Measurements from ENCODE around the gene UTY. TPM values are rescaled to one million over a fixed set of nuclear protein-coding genes. Genes with fewer than 3 reads are reported as not detected.

The UTY gene
- polyA plus RNA-seq (ENCODE audit: insufficient read length): 11.5 TPM

DNA sequence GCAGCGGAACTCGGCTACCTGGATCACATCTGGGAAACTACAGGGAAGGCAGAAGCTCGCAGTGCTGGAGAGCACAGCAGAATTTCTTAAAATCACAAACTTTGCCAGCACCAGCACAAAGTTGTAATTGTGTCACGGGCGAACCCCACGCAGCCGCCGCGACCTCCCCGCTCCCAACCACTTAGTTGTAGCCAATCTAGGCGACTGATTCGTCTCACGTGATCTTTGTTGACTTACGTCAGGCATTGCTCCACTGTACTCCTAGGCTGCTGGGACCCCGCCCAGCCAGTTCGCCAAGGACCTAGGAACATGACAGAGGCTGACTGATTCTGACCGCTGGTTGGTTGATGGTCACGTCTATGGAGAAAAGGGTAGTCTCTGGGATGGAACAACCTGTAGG, at the start of gene UTY:
UTY (minus strand) TSS at position 206 of the 400 bp plus-strand sequence. CDS start 368 bp downstream, outside the sequence.
- peak; percentile 90 for DNase-seq

DNA sequence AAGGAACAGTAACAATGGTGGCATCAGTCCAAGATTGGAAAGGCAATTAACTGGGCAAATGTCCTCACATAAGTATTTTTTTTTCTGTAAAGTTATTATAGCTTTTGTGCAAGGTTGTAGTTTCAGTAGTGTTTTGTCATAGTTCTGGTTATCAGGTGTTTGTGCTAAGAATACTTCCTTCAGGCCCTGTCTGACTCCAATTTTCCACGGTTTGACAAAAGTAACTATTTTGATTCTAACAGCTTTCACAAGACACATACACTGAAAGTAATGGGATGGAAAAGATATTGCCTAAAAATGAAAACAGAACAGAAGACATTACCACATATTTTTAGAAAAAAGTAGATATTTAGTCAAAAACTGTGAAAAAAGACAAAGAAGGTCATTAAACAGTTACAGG, 40.6 kb upstream of the UTY start:
- DNase-seq: no peak

DNA sequence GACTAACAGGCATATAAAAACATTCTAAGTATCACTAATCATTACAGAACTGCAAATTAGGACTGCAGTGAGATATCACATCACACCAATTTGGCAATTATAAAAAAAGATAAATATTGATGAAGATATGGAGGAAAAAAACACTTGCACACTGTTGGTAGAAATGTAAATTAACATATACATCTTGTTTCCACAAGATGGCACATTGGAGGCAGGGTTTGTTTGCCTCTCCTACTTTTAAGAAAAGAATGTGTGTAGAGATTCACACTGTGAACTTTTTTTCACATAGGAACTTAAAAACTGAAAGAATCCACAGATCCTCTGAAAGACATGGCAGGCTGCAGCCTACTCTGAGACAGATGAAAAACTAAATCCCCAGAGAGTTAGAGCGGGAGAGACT, 21.4 kb upstream of the UTY start:
- DNase-seq: no peak

DNA sequence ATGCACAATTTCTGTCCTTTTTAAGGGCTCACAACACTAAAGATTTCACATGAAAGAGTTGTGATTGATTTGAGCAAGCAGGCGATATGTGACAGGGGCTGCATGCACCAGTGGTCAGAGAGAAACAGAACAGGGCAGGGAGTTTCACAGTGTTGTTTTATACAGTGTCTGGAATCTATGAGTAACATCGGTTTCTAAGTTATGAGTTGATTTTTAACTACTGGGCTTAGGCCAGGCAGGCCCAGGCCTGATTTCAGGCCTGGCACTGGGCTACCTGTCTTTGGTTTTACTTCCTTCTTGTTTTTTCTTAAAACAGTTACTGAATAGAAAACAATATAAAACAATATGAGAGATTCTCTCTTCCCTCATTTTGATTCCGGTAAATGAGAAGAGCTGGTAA, 13.9 kb upstream of the UTY start:
- no peak for DNase-seq

DNA sequence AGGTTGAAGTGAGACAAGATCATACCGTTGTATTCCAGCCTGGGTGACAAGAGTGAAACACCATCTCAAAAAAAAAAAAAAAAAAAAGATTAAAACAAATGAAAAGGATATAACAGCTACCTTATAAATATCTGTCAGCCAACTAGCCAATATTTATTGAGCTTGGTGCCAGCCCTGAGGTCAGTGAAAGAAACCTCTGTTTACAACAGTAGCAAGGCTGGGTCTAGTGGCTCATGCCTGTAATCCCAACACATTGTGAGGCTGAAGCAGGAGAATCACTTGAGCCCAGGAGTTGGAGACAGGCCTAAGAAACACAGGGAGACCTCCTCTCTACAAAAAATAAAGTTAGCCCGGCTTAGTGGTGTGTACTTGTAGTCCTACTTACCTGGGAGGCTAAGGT, 12.6 kb upstream of the UTY start:
- no peak for DNase-seq

DNA sequence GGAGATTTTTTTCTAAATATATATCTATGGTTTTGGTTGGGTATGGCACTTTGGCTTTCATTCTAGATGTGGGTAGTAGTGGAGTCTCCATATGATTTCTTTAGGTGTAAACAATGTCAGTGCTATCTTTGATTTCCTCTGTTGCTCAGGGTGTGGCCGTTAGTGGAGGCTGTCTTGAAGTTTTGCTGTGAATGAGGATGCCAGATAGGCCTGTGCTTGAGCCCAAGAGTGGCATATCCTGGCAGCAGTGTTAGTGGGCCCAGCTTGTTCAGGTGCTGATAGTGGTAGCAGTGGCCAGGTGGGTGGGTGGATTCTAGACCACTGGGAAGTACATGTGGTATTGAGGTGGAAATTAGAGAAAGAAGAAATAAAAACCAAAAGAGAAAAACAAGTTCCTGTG, 8.9 kb upstream of the UTY start:
- no peak for DNase-seq

DNA sequence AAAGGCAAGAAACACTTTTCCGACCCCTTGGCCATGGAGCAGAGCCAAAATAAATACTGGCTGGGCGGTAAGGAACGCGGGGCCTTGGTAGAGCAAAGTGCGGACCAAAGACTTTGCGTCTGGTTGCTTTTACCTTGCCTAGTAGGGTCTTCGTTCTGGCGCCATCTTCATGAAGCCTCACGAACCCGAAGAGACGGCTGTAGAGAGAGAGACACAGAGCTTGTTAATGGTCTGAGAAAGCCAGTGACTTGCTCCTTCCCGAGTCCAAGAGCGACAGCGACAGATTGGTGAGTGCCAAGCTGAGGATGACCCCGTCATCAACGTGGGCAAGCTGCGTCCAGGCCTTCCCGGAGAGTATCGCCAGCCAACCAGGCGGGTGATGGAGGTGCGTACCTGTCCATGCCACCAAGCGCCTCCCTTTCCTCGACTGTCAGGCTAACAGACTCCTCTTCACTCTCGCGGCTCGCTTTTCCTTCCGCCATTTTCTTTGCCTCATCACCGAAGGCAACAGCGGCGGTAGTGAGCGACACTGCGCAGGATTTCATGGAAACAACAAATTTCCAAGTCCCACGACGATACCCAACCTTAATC, 617 bp downstream of the UTY start:
- DNase-seq: peak; percentile 52

DNA sequence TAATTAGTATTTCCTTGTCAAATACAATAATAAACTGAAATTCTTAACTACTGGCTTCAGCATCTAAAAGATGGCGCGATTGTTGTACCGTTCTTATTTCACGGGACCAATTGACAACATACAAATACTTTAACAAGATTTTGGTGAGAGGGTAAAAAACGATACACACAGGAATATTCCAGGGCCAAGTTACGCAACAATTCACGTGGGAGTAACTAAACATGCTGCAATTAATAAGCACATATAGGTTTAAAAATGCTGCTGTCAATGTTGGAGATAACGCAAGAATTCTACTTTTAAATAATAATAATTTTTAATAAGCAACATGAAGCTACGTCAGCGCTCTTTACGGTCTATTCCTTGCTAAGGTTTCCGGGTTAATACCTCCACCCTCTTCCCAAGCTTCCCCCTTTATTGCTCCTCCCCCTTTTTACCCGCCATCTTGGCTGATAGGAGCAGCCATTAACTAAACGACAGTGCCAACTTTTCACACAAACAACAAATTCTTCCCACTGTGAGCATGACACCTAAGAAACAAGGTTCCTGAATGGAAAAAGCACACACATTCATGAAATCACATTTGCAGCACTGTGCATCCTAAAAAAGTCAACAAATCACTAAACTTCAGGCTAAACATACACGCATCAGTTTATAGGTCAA, 1.6 kb downstream of the UTY start:
- peak; percentile 58 for DNase-seq

DNA sequence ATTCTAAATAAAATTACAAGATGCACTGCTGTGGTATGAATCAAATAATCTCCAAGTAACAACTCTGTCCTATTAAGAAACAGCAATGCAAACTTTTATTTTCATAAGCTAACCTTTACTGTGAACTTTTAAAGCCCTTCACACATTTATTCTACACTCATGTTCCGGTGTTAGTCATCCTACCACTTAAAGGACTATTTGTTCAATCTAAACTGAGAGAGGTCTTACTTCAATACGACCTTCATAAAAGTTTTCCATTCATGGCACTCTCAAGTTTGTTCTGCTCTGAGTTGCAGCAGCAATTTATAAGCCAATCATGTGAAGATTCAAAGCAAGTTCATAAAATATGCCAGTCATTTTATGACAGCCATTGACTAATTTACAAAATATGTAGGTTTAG, 4.8 kb downstream of the UTY start:
- no peak for DNase-seq

DNA sequence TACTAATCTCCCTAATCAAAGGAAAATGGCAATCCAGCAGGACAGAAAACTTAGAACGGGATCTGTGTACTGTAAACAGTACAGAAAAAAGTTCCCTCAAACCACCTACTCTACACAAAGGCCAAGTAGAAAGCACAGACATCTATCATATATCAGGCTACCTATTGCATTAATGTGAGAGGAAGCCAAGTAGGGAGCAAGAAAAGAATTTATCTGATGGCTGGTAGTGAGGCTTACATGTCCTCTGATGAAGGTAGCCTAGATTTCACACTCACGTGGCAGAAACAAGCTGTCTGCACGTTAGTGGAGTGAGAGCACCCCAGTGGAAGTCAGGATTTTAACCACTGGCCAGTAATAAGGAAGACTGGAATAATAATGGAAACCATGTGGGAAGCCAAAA, 28.3 kb downstream of the UTY start:
- DNase-seq: no peak

DNA sequence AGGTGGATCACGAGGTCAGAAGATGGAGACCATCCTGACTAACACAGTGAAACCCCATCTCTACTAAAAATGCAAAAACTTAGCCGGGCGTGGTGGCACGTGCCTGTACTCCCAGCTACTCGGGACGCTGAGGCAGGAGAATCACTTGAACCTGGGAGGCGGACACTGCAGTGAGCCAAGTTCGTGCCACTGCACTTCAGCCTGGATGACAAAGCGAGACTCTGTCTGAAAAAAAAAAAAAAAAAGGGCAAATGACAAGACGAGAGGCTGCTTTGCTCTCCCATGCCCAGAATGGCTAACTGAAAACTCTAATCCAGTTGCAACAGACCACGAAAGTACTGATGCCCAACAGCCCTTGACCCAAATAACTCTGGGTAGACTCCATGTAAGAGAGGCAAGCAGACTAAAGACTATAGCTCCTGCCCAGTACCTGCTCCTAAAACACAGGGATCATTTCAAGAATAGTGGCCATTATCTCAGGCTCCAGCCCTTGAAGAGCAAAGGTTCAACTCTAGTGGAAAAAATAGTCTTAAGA, 29.2 kb downstream of the UTY start:
- no peak for DNase-seq

DNA sequence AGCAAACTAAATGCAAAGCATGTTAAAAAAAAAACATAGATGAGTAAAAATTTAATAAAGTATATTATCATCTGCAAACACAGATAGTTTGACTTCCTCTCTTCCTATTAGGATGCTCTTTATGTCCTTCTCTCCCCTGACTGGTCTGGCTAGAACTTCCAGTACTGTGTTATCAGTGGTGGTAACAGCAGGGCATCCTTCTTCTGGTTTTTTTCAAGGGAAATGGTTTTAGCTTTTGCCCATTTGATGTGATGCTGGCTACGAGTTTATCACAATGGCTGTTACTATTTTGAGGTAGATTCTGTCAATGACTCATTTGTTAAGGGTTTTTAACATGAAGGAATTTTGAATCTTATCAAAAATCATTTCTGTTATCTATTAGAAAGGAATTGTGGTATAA, 34.3 kb downstream of the UTY start:
- DNase-seq: no peak

DNA sequence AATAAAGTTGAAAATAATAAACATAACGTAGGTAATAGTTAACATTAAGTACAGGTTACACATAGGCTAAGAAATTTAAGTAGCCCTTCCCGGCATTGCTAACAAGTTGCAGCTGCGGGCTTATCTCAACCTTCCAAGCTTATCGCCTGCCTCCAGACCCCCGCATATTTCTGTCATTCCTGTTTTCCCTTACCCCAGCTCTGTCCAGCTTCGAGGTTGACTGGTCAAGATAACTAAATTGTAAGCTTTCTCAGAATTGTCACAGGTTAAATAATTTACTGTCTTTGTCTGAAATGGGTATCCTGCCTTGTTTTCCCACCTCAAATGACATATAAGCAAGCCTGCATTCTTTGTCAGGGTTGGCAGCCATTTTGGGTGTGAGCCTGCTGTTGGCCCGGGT, 36.7 kb downstream of the UTY start:
- no peak for DNase-seq

DNA sequence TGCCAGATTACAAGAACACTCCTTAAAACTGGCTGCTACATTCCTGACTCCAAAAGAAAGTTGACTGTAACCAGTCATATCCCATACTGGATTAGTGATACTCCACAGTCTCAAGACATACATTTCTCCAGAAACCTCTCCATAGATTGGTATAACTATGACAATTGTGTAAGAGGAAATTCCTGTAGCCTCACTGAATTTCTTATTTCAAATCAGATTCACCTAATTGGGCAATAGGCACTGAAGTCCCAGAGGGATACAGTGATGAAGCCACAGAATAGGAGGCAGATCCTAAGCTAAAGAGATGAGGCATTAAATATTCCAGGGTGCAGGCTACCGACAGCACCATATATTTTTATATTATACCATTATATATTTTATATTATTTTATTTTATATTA, 39.0 kb downstream of the UTY start:
- DNase-seq: no peak

DNA sequence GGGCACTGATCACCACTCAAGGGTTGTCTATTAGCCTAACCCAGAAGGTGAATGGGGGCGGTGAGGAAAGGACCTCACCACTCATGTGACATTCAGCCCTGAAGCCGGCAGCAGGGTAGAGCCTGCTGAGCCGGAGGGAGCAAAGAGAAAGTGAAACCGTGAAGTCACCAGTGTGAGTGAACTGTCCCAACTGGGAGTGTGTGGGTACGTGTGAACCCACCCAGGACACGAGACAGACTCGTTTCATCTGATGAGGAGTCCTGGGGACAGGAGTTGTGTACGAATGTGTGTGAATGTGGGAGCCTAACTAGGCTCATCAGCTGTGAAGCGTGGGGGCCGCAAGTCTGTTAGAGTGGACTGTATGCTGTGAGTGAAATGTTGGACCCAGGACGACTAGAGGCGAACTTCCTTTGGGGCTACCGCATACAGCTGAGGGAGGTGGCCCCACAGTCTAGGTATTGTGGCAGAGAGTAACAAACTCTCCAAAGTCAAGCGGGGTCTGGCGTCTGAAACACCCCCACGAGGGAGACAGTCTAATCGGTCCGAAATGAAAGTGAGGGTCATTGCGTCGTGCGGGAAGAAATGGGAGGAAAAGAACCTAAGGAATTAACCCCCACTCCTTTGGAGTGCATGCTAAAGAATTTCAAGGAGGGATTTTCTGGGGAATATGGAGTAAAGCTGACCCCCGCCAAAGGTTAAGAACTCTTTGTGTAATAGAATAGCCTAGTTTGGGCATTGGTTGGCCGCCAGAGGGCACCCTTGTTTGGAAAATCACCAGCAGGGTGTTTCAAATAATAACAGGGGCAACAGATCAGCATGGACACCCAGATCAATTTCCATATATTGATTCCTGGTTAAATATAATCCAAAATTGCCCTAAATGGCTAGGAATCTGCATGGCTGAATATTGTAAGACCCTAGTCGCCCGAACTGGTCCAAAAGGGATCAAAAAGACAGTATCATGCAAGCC, 43.6 kb downstream of the UTY start:
- no peak for DNase-seq

DNA sequence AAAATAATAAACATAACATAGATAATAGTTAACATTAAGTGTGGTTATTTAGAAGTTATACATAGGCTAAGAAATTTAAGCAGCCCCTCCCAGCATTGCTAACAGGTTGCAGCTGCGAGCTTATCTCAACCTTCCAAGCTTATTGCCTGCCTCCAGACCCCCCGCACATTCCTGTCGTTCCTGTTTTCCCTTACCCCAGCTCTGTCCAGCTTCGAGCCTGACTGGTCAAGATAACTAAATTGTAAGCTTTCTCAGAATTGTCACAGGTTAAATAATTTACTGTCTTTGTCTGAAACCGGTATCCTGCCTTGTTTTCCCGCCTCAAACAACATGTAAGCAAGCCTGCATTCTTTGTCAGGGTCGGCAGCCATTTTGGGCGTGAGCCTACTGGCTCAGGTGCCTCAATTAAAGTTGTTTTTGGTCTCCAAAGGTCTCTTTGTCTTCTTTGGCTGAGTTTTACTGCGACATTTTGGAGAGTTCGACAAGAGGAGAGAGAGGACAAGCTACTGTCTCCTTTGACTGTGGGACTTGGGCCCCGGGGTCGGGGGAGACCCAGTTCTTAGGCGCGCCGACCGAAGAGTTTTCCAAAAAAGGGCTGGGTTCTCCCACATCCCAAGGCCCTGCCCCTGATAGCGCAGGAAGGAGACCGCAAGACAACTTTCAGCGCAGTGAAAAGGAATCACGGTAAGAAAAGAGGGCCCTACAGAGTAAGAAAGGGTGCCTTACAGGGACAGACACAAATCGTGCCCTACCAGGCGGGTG, 44.4 kb downstream of the UTY start:
- DNase-seq: no peak

DNA sequence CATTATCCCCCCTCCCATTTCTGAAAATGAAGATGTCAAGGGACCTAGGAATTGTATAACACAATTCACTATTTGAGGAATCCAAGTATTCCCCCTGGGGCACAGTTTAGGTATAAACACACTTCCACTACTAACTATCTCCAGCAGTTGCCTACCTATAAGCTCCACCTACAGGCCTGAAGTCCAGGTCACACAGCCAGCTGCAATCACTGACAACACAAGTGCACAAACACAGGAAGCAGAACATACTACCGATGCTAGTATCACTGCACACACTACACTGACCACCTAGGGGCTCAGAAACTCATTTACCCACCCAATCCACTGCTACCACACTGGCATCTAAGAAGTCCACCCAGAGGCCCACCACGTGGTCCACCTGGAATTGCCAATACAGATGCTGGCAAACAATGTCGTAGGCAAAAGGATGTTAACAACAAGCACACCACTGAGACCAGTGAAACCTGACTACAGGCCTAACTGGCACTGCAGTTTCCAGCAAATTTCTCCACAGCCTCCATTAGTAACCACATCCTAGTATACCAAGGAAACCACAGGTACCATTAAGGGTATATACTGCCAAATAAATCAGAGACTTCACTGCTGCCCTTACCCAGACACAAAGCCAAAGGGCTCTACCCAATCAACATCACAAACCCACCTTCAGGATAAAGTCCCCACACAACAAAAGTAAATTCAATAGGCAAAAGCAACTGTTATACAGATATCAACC, 47.4 kb downstream of the UTY start:
- DNase-seq: no peak

DNA sequence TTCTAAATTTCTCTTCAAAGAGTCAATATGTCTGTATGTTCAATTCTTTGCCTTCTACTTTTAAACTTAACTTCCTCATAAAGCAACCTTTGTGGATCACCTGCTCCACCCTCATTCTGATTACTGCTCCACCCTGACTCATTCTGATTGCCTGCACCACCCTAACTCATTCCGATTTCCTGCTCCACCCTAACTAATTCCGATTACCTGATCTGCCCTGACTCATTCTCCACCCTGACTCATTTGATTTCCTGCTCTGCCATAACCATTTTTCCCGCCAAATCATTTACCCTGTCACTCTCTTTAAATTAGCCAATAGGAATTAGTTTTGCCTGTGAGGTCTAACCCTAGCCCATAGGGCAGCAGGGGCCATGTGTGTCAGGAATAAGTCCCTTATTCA, 50.3 kb downstream of the UTY start:
- no peak for DNase-seq

DNA sequence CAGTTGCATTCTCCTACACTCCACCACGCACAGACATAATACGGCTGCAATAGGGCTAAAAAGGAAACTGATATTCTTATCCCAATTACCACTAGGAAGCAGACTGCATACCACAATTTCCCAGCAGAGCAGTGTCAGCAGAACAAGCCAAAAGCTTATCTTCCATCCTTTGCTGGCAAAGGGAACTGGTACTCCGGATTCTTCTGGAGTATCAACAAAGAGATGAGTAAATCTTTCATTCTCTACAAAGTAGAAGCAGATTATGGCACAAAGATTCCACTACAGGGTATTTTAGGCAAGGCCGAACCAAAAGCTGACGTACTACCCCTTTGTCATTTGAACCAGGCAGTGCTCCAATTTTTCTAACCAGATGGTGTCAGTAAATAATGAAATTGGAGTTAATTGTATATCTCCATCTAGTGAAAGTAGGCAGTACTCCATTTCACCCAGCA, 56.5 kb downstream of the UTY start:
- DNase-seq: no peak

DNA sequence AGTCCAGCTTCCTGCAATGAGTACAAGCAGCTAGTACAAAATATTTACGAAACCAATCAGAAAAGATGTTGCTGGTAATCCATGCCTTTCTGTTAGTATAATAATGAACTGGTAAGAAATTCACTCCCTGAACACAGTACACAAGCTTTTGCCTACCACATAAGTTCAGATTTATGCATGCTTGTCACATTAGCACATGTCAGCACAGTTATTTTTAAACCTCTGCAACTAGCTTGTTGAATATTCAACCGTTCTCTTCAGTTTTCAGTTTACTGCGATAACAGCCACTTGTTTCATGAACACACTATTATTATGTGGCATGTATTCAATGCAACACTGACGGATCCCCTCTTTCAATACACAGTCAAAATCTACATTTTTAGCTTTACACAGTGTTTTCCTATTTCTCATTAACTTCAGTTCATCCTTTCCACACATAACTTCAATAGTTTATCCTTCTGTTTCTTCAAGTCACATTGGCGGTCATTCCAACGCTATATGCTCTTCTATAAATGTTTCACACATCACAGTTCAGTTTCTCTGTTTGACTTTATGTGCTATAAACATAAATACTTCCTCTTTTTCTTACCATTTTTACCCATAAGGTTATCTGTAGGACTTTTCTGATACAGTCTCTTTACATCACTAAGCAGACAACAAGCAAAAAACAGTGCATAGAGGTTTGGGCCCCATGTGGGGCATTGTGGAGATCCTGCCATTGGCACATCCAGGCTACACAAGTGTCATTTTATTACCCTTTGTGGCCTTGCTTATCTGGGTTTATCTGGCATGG, 62.8 kb downstream of the UTY start:
- no peak for DNase-seq

DNA sequence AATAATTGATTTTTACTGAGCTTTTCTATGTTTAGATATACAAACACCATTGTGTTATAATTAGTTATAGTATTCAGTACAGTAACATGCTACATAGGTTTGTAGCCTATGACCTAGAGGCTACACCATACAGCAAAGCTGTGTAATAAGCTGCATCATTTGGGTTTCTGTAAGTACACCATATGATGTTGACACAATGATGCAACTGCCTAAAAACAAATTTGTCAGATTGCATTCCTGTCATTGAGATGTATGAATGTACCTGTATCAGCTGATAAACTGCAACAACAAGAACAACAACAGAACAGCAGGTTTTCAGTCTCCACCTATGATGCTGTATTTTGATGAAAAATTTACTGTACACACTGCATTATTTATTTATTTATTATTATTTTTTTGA, 64.3 kb downstream of the UTY start:
- no peak for DNase-seq
